GM23248 (cell line): ENCODE data around the gene TMEM253. TPM values are rescaled to one million over a fixed set of nuclear protein-coding genes. Genes with fewer than 3 reads are reported as not detected.
A peak's percentile ranks its signal among the peaks of the same experiment; 100 is the strongest.

Experiments used
- DNase-seq: peaks from one replicate; pipeline ENCODE4 v3.0.0-alpha.2; 2015
- H2AFZ ChIP-seq: fragments of 200-600 bp; sonication (generic); 2 replicates; pipeline ENCODE4 v1.6.1; 2016; ENCODE audit warnings: antibody characterized with exemption
- H3F3A ChIP-seq: fragments of 200-600 bp; sonication (generic); 2 replicates; pipeline ENCODE4 v1.6.1; 2016; ENCODE audit warnings: mild to moderate bottlenecking, antibody characterized with exemption, mixed run types; ENCODE audit not compliant: insufficient read depth
- H3K27ac ChIP-seq: fragments of 200-600 bp; sonication (generic); 2 replicates; pipeline ENCODE4 v1.5.1; 2016; ENCODE audit warnings: mild to moderate bottlenecking
- H3K27me3 ChIP-seq: fragments of 200-600 bp; sonication (generic); replicated peaks from 2 replicates; pipeline ENCODE4 v1.6.1; 2016; ENCODE audit warnings: mild to moderate bottlenecking; ENCODE audit not compliant: insufficient read depth
- H3K36me3 ChIP-seq: fragments of 200-600 bp; sonication (generic); 2 replicates; pipeline ENCODE4 v1.6.1; 2016; ENCODE audit warnings: low read depth, mild to moderate bottlenecking
- H3K4me1 ChIP-seq: fragments of 200-600 bp; sonication (generic); 2 replicates; pipeline ENCODE4 v1.6.1; 2016; ENCODE audit warnings: mild to moderate bottlenecking; ENCODE audit not compliant: insufficient read depth
- H3K4me2 ChIP-seq: fragments of 200-600 bp; sonication (generic); one replicate; pipeline ENCODE4 v1.6.1; 2016; ENCODE audit warnings: mild to moderate bottlenecking; ENCODE audit not compliant: unreplicated experiment
- H3K4me3 ChIP-seq: fragments of 200-600 bp; sonication (generic); 2 replicates; pipeline ENCODE4 v1.5.1; 2016; ENCODE audit warnings: mild to moderate bottlenecking
- H3K79me2 ChIP-seq: fragments of 200-600 bp; sonication (generic); 2 replicates; pipeline ENCODE4 v1.6.1; 2016; ENCODE audit warnings: mild to moderate bottlenecking; ENCODE audit not compliant: insufficient read depth
- H3K9ac ChIP-seq: fragments of 200-600 bp; sonication (generic); 2 replicates; pipeline ENCODE4 v1.6.1; 2016; ENCODE audit warnings: mild to moderate bottlenecking
- H3K9me2 ChIP-seq: fragments of 200-600 bp; sonication (generic); 2 replicates; pipeline ENCODE4 v1.6.1; 2016; ENCODE audit warnings: mixed run types, mild to moderate bottlenecking, moderate library complexity; ENCODE audit not compliant: insufficient read depth
- H3K9me3 ChIP-seq: fragments of 200-600 bp; sonication (generic); one replicate; pipeline ENCODE4 v1.6.1; 2017; ENCODE audit warnings: low read depth
- H4K20me1 ChIP-seq: fragments of 200-600 bp; sonication (generic); 2 replicates; pipeline ENCODE4 v1.6.0; 2016; ENCODE audit not compliant: insufficient read depth
- EZH2 ChIP-seq: fragments of 200-600 bp; sonication (generic); IDR thresholded peaks from 2 replicates; pipeline ENCODE4 v1.6.1; 2018; ENCODE audit warnings: antibody characterized with exemption, mild to moderate bottlenecking; ENCODE audit not compliant: insufficient read depth, poor library complexity, severe bottlenecking
- EZH2phosphoT487 ChIP-seq: fragments of 200-600 bp; sonication (generic); IDR thresholded peaks from 2 replicates; pipeline ENCODE4 v1.6.1; 2018; ENCODE audit warnings: antibody characterized with exemption, moderate library complexity, mild to moderate bottlenecking, low read depth; ENCODE audit not compliant: insufficient read depth
- WGBS, 2 experiments: methylation state at CpG; one replicate each; pipeline ENCODE4 v1.1.6; 2015 to 2017; ENCODE audit warnings: low lambda C conversion rate in 2 of 2, low coverage in 1 of 2; ENCODE audit errors: missing lambda C conversion rate in 2 of 2; 5-methylcytosine and 5-hydroxymethylcytosine counted together
- in situ Hi-C: fragments of 300-500 bp; cut with MboI; formaldehyde crosslinking; loops from 2 replicates; pipeline ENCODE4 v1.15.0; 2020
- polyA plus RNA-seq: library from polyadenylated mRNA; unstranded; fragments of >200 nt; fragmentation: Nextera tagmentation; extraction: Ambion mirVana; gene quantifications from 2 replicates; pipeline ENCODE4 v1.2.1, GENCODE V29; 2016
- total RNA-seq: library from RNA; depleted of rRNA; stranded (reverse); fragments of >200 nt; shearing (Covaris generic); gene quantifications from 2 replicates; pipeline ENCODE4 v1.2.3, GENCODE V29; 2014

The TMEM253 gene
- total and polyA plus RNA-seq, 2 experiments from 2014 or later: 0.97 TPM; not detected in 1

- Histone ChIP-seq H3K4me2 (peak overlapping the region; percentile 99), H3K9ac (peak overlapping the region; percentile 96), H4K20me1 (no peaks in the 10 kb centered on the region), H2AFZ (peak overlapping the region; percentile 76), H3K9me2 (no peaks in the 10 kb centered on the region), H3K4me1 (peaks cover 26% of the 10 kb centered on the region), H3K36me3 (peaks cover 1% of the 10 kb centered on the region; the same call in 1 of the 2 replicates), H3K4me3 (peak overlapping the region; percentile 87), H3K27ac (peak overlapping the region; percentile 100), H3K27me3 (no peaks in the 10 kb centered on the region), H3K9me3 (no peaks in the 10 kb centered on the region), H3F3A (peaks cover 28% of the 10 kb centered on the region), H3K79me2 (peaks cover 32% of the 10 kb centered on the region)
- in situ Hi-C loops: no loop called here
- peak; percentile 77 for DNase-seq
- TF ChIP-seq EZH2 (no peak), EZH2phosphoT487 (no peak)
- 0 to 1% methylated on average over 20 to 23 of the region's 23 CpGs for WGBS, 2 experiments
These were observed 30.1 kb upstream of the TMEM253 start for GRCh38 chr14:21070610-21071224.

GRCh38 chr14:21071225-21072030 is 29.4 kb upstream of the TMEM253 start:
- H3K9ac ChIP-seq: peak overlapping the region; percentile 96
- H4K20me1 ChIP-seq: no peaks in the 10 kb centered on the region
- peak overlapping the region; percentile 76 for H2AFZ ChIP-seq
- peak overlapping the region; percentile 100 for H3K27ac ChIP-seq
- peaks cover 8% of the 10 kb centered on the region; the same call in 1 of the 2 replicates for H3K36me3 ChIP-seq
- TF ChIP-seq EZH2phosphoT487 (no peak), EZH2 (no peak)
- no peaks in the 10 kb centered on the region for H3K9me2 ChIP-seq
- peak overlapping the region; percentile 87 for H3K4me3 ChIP-seq
- H3K9me3 ChIP-seq: no peaks in the 10 kb centered on the region
- in situ Hi-C loops: no loop called here
- peaks cover 28% of the 10 kb centered on the region for H3F3A ChIP-seq
- H3K4me2 ChIP-seq: peak overlapping the region; percentile 99
- WGBS, 2 experiments: 0 to 3% methylated on average over 19 to 37 of the region's 37 CpGs
- H3K79me2 ChIP-seq: peaks cover 39% of the 10 kb centered on the region
- peak; percentile 97 for DNase-seq
- no peaks in the 10 kb centered on the region for H3K27me3 ChIP-seq
- peaks cover 26% of the 10 kb centered on the region for H3K4me1 ChIP-seq

- no peaks in the 10 kb centered on the region for H3K9me2 ChIP-seq
- H3K27me3 ChIP-seq: no peaks in the 10 kb centered on the region
- peak overlapping the region; percentile 100 for H3K27ac ChIP-seq
- 0 to 1% methylated on average over 4 of the region's 4 CpGs for WGBS, 2 experiments
- peak overlapping the region; percentile 99 for H3K4me2 ChIP-seq
- peaks cover 41% of the 10 kb centered on the region for H3K79me2 ChIP-seq
- H3K9me3 ChIP-seq: no peaks in the 10 kb centered on the region
- peaks cover 26% of the 10 kb centered on the region for H3K4me1 ChIP-seq
- peaks cover 28% of the 10 kb centered on the region for H3F3A ChIP-seq
- H3K4me3 ChIP-seq: peak overlapping the region; percentile 87
- TF ChIP-seq EZH2phosphoT487 (no peak), EZH2 (no peak)
- peak; percentile 93 for DNase-seq
- in situ Hi-C loops: no loop called here
- H3K9ac ChIP-seq: peak overlapping the region; percentile 96
- peak overlapping the region; percentile 76 for H2AFZ ChIP-seq
- H4K20me1 ChIP-seq: no peaks in the 10 kb centered on the region
- H3K36me3 ChIP-seq: peaks cover 14% of the 10 kb centered on the region; the same call in 1 of the 2 replicates
These were observed 28.8 kb upstream of the TMEM253 start for GRCh38 chr14:21072031-21072473.

- WGBS, 2 experiments: 91 to 94% methylated on average over 9 of the region's 9 CpGs
- TF ChIP-seq EZH2phosphoT487 (no peak), EZH2 (no peak)
- in situ Hi-C loops: no loop called here
- Histone ChIP-seq H3K79me2 (peaks cover 41% of the 10 kb centered on the region), H3F3A (peaks cover 28% of the 10 kb centered on the region), H3K9ac (peak overlapping the region; percentile 96), H2AFZ (no peak overlapping the region), H3K36me3 (peaks cover 20% of the 10 kb centered on the region), H3K4me3 (peak overlapping the region; percentile 87), H3K9me2 (no peaks in the 10 kb centered on the region), H3K9me3 (no peaks in the 10 kb centered on the region), H4K20me1 (no peaks in the 10 kb centered on the region), H3K4me1 (peaks cover 26% of the 10 kb centered on the region), H3K4me2 (peak overlapping the region; percentile 99), H3K27ac (peak overlapping the region; percentile 100), H3K27me3 (no peaks in the 10 kb centered on the region)
- no peak for DNase-seq
These were observed 28.0 kb upstream of the TMEM253 start for GRCh38 chr14:21072781-21073339.
